HepG2 (cell line): ENCODE data around the gene SPINK8. TPM values are rescaled to one million over a fixed set of nuclear protein-coding genes. Genes with fewer than 3 reads are reported as not detected.

Experiments
- ATAC-seq: fragments of 200-7000 bp; cut with Tn5 transposase; 3 replicates; pipeline ENCODE4 v1.9.1; 2020; ENCODE audit warnings: mild to moderate bottlenecking, moderate library complexity
- BruUV-seq: library from RNA; stranded (reverse); fragments of 400-500 nt; replicated peaks from 2 replicates; lab custom pipeline; 2021; lab: Mats Ljungman, UMichigan
- CTCF ChIA-PET: fragments of 300-600 bp; formaldehyde crosslinking; extraction: SDS; loops from one replicate; lab custom pipeline; 2021; ENCODE audit warnings: low total read pairs, inconsistent platforms, low intra/inter-chr PET ratio; lab: Yijun Ruan, JAX
- POLR2A ChIA-PET: fragments of 350-600 bp; sonication (Branson Sonifier 250); formaldehyde crosslinking; loops from one replicate; lab custom pipeline; 2020; ENCODE audit warnings: antibody characterized with exemption, inconsistent platforms; lab: Yijun Ruan, JAX
- DNase-seq: peaks from one replicate; pipeline ENCODE4 v3.0.0-alpha.2; 2015; ENCODE audit warnings: low spot score
- FAIRE-seq: peaks from 3 replicates; lab custom pipeline; 2011; peaks lifted over from hg19 to GRCh38; lab: Jason Lieb, UNC
- H2AFZ ChIP-seq: one replicate; pipeline ENCODE4 v1.6.1; 2011; ENCODE audit warnings: low read length, inconsistent platforms
- H3K27ac ChIP-seq: fragments of 300-600 bp; 3 replicates; pipeline ENCODE4 v1.8.0; 2011; ENCODE audit warnings: mixed run types, mild to moderate bottlenecking, mixed read lengths, low read length, inconsistent platforms; ENCODE audit not compliant: insufficient read depth; ENCODE audit errors: extremely low read length
- H3K27me3 ChIP-seq, 2 experiments: fragments of 200-600 bp in 1 of 2; 2 replicates in 1 of 2; 3 replicates in 1 of 2; pipeline versions ENCODE4 v1.6.0 to v1.8.0; 2011; ENCODE audit warnings: low read length in 2 of 2, mild to moderate bottlenecking in 2 of 2, moderate library complexity in 2 of 2, inconsistent platforms in 1 of 2; ENCODE audit not compliant: insufficient read depth in 2 of 2, control insufficient read depth in 1 of 2
- H3K36me3 ChIP-seq, 2 experiments: fragments of 200-600 bp in 1 of 2; replicated peaks in 1 of 2; 2 replicates in 1 of 2; 3 replicates in 1 of 2; pipeline versions ENCODE4 v1.5.1 to v1.8.0; 2011; ENCODE audit warnings: low read length in 2 of 2, inconsistent platforms in 1 of 2; ENCODE audit not compliant: insufficient read depth in 2 of 2, control insufficient read depth in 1 of 2
- H3K4me1 ChIP-seq: 2 replicates; pipeline ENCODE4 v1.5.1; 2012; ENCODE audit warnings: low read length, inconsistent platforms; ENCODE audit not compliant: insufficient read depth
- H3K4me2 ChIP-seq: 2 replicates; pipeline ENCODE4 v1.6.0; 2011; ENCODE audit warnings: low read depth, low read length, inconsistent platforms
- H3K4me3 ChIP-seq, 3 experiments: fragments of 200-600 bp in 1 of 3; sonication (generic), shearing (Covaris generic) in 1 of 3; replicated peaks in 1 of 3; 2 replicates each; pipeline ENCODE4 v1.5.1; 2011 to 2016; ENCODE audit warnings: low read length in 3 of 3, inconsistent platforms in 2 of 3, low read depth in 2 of 3, mild to moderate bottlenecking in 2 of 3, control low read depth in 1 of 3, mixed read lengths in 1 of 3; ENCODE audit not compliant: insufficient read depth in 1 of 3
- H3K79me2 ChIP-seq: one replicate; pipeline ENCODE4 v1.6.1; 2011; ENCODE audit warnings: low read length, inconsistent platforms; ENCODE audit not compliant: insufficient read depth
- H3K9ac ChIP-seq: 2 replicates; pipeline ENCODE4 v1.6.0; 2011; ENCODE audit warnings: mild to moderate bottlenecking, low read depth, low read length, inconsistent platforms; ENCODE audit not compliant: insufficient read depth
- H3K9me3 ChIP-seq: 2 replicates; pipeline ENCODE4 v1.5.1; 2012; ENCODE audit warnings: mild to moderate bottlenecking, low read length
- H4K20me1 ChIP-seq: 2 replicates; pipeline ENCODE4 v1.6.0; 2011; ENCODE audit warnings: inconsistent platforms, mild to moderate bottlenecking, low read length, moderate library complexity; ENCODE audit not compliant: insufficient read depth
- CHD2 ChIP-seq: IDR thresholded peaks from 2 replicates; pipeline ENCODE4 v1.6.1; 2011; ENCODE audit warnings: low read depth, low read length, improper control_type of control experiment
- GTF3A ChIP-seq: sonication (generic); formaldehyde crosslinking; conservative IDR thresholded peaks from 2 replicates; pipeline ENCODE4 v1.4.0; 2020; ENCODE audit warnings: mild to moderate bottlenecking, missing genetic modification reagents
- NFE2L2 ChIP-seq: fragments of 150-350 bp; IDR thresholded peaks from 2 replicates; pipeline ENCODE4 v1.6.1; 2014; ENCODE audit warnings: low read length
- NR2F6 ChIP-seq, 2 experiments: IDR thresholded peaks; 2 replicates each; pipeline ENCODE4 v1.6.1; 2016; ENCODE audit warnings: antibody characterized with exemption in 1 of 2, mild to moderate bottlenecking in 1 of 2
- PAWR ChIP-seq: sonication (generic); formaldehyde crosslinking; IDR thresholded peaks from 2 replicates; pipeline ENCODE4 v1.4.0; 2020; ENCODE audit warnings: missing genetic modification reagents, mild to moderate bottlenecking, borderline replicate concordance
- PBX3 ChIP-seq: sonication (generic); formaldehyde crosslinking; IDR thresholded peaks from 2 replicates; pipeline ENCODE4 v1.8.1; 2023; ENCODE audit warnings: missing genetic modification reagents, inconsistent platforms, borderline replicate concordance
- PHF8 ChIP-seq: sonication (generic); formaldehyde crosslinking; IDR thresholded peaks from 2 replicates; pipeline ENCODE4 v1.5.0; 2020; ENCODE audit warnings: missing genetic modification reagents
- ZNF12 ChIP-seq: sonication (generic); formaldehyde crosslinking; IDR thresholded peaks from 2 replicates; pipeline ENCODE4 v1.5.0; 2020; ENCODE audit warnings: missing genetic modification reagents
- ZNF331 ChIP-seq: sonication (generic); formaldehyde crosslinking; IDR thresholded peaks from 2 replicates; pipeline ENCODE4 v1.4.0; 2020; ENCODE audit warnings: missing genetic modification reagents
- ZNF383 ChIP-seq: sonication (generic); formaldehyde crosslinking; IDR thresholded peaks from 2 replicates; pipeline ENCODE4 v1.4.0; 2020; ENCODE audit warnings: missing genetic modification reagents, mild to moderate bottlenecking, borderline replicate concordance
- ZNF569 ChIP-seq: sonication (generic); formaldehyde crosslinking; IDR thresholded peaks from 2 replicates; pipeline ENCODE4 v1.5.0; 2020; ENCODE audit warnings: mild to moderate bottlenecking, missing genetic modification reagents, moderate library complexity, borderline replicate concordance
- ZNF75D ChIP-seq: sonication (generic); formaldehyde crosslinking; IDR thresholded peaks from 2 replicates; pipeline ENCODE4 v1.8.1; 2023; ENCODE audit warnings: missing genetic modification reagents, mild to moderate bottlenecking, borderline replicate concordance
- WGBS: methylation state at CpG from one replicate; pipeline ENCODE4 v1.1.6; 2017; ENCODE audit warnings: low lambda C conversion rate; 5-methylcytosine and 5-hydroxymethylcytosine counted together
- in situ Hi-C: cut with HindIII; loops from 2 replicates; pipeline ENCODE4 v1.10.0; 2017; ENCODE audit warnings: low pct_unique_long_range_greater_than_20kb; ENCODE audit not compliant: extremely low pct_ligation_motif_present
- intact Hi-C: fragments of 100-400 bp; cut with micrococcal nuclease; formaldehyde crosslinking; loops from one replicate; pipeline ENCODE4 v1.10.0; 2022; ENCODE audit not compliant: unreplicated experiment
- polyA plus RNA-seq, 8 experiments: library from polyadenylated mRNA; depleted of rRNA in 3 of 8; stranded (reverse) in 7 of 8; unstranded in 1 of 8; fragments of >200 nt; fragmentation: Illumina TruSeq in 4 of 8; extraction: Trizol in 4 of 8; gene quantifications; 2 replicates each; pipeline versions ENCODE4 v1.2.1 to v1.2.3, GENCODE V29; 2011 to 2016; ENCODE audit warnings: low read depth in 4 of 8, missing spikeins in 1 of 8, mixed read lengths in 1 of 8; ENCODE audit not compliant: insufficient read depth in 1 of 8
- total RNA-seq, 5 experiments: library from RNA; depleted of rRNA; stranded (reverse); fragments of >200 nt; fragmentation: Illumina TruSeq; extraction: Trizol; gene quantifications; 2 replicates each; pipeline ENCODE4 v1.2.3, GENCODE V29; 2016; ENCODE audit warnings: low read depth in 1 of 5
- TF ChIP-seq, protein P1 (sequence below): sonication (generic); formaldehyde crosslinking; IDR thresholded peaks from 2 replicates; pipeline ENCODE4 v1.5.0; 2020; ENCODE audit warnings: mild to moderate bottlenecking, missing genetic modification reagents
- TF ChIP-seq, protein P2 (sequence below): sonication (generic); formaldehyde crosslinking; IDR thresholded peaks from 2 replicates; pipeline ENCODE4 v1.5.1; 2020; ENCODE audit warnings: mild to moderate bottlenecking, missing genetic modification reagents, moderate library complexity

Gene SPINK8
- total and polyA plus RNA-seq, 2 of the 13 experiments (the other 11 are each of a cell fraction or from before 2014, with no cell fraction given), result not detected

- Histone ChIP-seq H3K27ac (no peak overlapping the region), H4K20me1 (no peaks in the 10 kb centered on the region), H3K4me2 (no peak overlapping the region), H3K4me1 (peaks cover 9% of the 10 kb centered on the region; the same call in 1 of the 2 replicates), H2AFZ (no peak overlapping the region), H3K27me3 (peaks cover 1 to 29% of the 10 kb centered on the region in 2 experiments; a peak in 2 of 5 replicates), H3K9me3 (no peaks in the 10 kb centered on the region), H3K79me2 (no peaks in the 10 kb centered on the region), H3K4me3 (no peak overlapping the region), H3K36me3 (no peaks in the 10 kb centered on the region), H3K9ac (no peak overlapping the region)
- ChIA-PET POLR2A (no interaction called here), CTCF (no interaction called here)
- intact Hi-C loops, result no loop called here
- DNase-seq (no peak), FAIRE-seq (no peak), ATAC-seq (no peak)
- BruUV-seq, result no TSS peak
- WGBS, result 53% methylated on average over 6 of the region's 7 CpGs
- in situ Hi-C loops, result no loop called here
- TF ChIP-seq ZNF12 (CRISPR knock-in tag), result no peak
These were observed 36.9 kb upstream of the SPINK8 start for GRCh38 chr3:48370333-48370713.

GRCh38 chr3:48369693-48370332 lies 36.4 kb upstream of the SPINK8 start:
- FAIRE-seq, result no peak
- Histone ChIP-seq H3K36me3 (no peaks in the 10 kb centered on the region), H3K4me1 (peaks cover 9% of the 10 kb centered on the region; the same call in 1 of the 2 replicates), H4K20me1 (no peaks in the 10 kb centered on the region), H3K9ac (no peak overlapping the region), H3K27ac (no peak overlapping the region), H3K4me2 (no peak overlapping the region), H2AFZ (no peak overlapping the region), H3K27me3 (peaks cover 1 to 29% of the 10 kb centered on the region in 2 experiments; a peak in 2 of 5 replicates), H3K79me2 (no peaks in the 10 kb centered on the region), H3K4me3 (no peak overlapping the region), H3K9me3 (no peaks in the 10 kb centered on the region)
- no TSS peak for BruUV-seq
- DNase-seq, result no peak
- 14% methylated on average over 7 of the region's 7 CpGs for WGBS
- CTCF ChIA-PET, result no interaction called here
- in situ Hi-C loops, result no loop called here
- ATAC-seq, result no peak; the same call in 2 of the 3 replicates
- POLR2A ChIA-PET, result no interaction called here
- intact Hi-C loops, result no loop called here
- TF ChIP-seq, protein P1, sequence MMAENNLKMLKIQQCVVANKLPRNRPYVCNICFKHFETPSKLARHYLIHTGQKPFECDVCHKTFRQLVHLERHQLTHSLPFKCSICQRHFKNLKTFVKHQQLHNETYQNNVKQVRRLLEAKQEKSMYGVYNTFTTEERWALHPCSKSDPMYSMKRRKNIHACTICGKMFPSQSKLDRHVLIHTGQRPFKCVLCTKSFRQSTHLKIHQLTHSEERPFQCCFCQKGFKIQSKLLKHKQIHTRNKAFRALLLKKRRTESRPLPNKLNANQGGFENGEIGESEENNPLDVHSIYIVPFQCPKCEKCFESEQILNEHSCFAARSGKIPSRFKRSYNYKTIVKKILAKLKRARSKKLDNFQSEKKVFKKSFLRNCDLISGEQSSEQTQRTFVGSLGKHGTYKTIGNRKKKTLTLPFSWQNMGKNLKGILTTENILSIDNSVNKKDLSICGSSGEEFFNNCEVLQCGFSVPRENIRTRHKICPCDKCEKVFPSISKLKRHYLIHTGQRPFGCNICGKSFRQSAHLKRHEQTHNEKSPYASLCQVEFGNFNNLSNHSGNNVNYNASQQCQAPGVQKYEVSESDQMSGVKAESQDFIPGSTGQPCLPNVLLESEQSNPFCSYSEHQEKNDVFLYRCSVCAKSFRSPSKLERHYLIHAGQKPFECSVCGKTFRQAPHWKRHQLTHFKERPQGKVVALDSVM, result no peak
- TF ChIP-seq CHD2 (no peak), PAWR (CRISPR knock-in tag) (no peak), NR2F6 (IDR thresholded peaks at IDR 0.05) (no peak), NR2F6 (CRISPR knock-in tag; IDR thresholded peaks at IDR 0.05) (no peak), ZNF569 (CRISPR knock-in tag) (no peak), NFE2L2 (no peak), ZNF331 (CRISPR knock-in tag) (no peak), PHF8 (CRISPR knock-in tag) (no peak), GTF3A (no peak), PBX3 (CRISPR knock-in tag) (no peak), ZNF75D (CRISPR knock-in tag) (no peak), ZNF383 (no peak)
- TF ChIP-seq, protein P2, sequence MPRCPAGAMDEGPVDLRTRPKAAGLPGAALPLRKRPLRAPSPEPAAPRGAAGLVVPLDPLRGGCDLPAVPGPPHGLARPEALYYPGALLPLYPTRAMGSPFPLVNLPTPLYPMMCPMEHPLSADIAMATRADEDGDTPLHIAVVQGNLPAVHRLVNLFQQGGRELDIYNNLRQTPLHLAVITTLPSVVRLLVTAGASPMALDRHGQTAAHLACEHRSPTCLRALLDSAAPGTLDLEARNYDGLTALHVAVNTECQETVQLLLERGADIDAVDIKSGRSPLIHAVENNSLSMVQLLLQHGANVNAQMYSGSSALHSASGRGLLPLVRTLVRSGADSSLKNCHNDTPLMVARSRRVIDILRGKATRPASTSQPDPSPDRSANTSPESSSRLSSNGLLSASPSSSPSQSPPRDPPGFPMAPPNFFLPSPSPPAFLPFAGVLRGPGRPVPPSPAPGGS (CRISPR knock-in tag), result no peak
